SU-DHL-6 (cell line): ENCODE data around the gene SENP6.
"Not testable (repeated sequence)": the region's sequence is repeated elsewhere in the genome, so short reads cannot be mapped to it uniquely, and the experiment has no call there.

Experiments
- H2AFZ ChIP-seq: fragments of 200-600 bp; sonication (generic); 2 replicates; pipeline ENCODE4 v1.6.1; 2014; ENCODE audit warnings: low read depth, mild to moderate bottlenecking, moderate library complexity, mixed read lengths, antibody characterized with exemption, low read length; ENCODE audit not compliant: severe bottlenecking
- H3F3A ChIP-seq: fragments of 200-600 bp; shearing (Covaris generic); 2 replicates; pipeline ENCODE4 v1.6.0; 2016; ENCODE audit warnings: antibody characterized with exemption, mild to moderate bottlenecking; ENCODE audit not compliant: insufficient read depth
- H3K27ac ChIP-seq: fragments of 200-600 bp; sonication (generic); 2 replicates; pipeline ENCODE4 v1.5.1; 2016; ENCODE audit warnings: low read depth, mild to moderate bottlenecking, low read length, moderate library complexity, mixed read lengths
- H3K27me3 ChIP-seq: fragments of 200-600 bp; sonication (generic), shearing (Covaris generic); 2 replicates; pipeline ENCODE4 v1.6.0; 2014; ENCODE audit warnings: mild to moderate bottlenecking, low read length
- H3K36me3 ChIP-seq: fragments of 200-600 bp; sonication (generic); 2 replicates; pipeline ENCODE4 v1.6.1; 2014; ENCODE audit warnings: mild to moderate bottlenecking, low read length, mixed read lengths
- H3K4me2 ChIP-seq: fragments of 300-600, 200-600 bp; shearing (Covaris generic), sonication (generic); 2 replicates; pipeline ENCODE4 v1.6.0; 2014; ENCODE audit warnings: low read length, low read depth, mild to moderate bottlenecking; ENCODE audit not compliant: poor library complexity, severe bottlenecking
- H3K4me3 ChIP-seq: fragments of 200-600 bp; sonication (generic); 2 replicates; pipeline ENCODE4 v1.5.1; 2014; ENCODE audit warnings: antibody characterized with exemption, low read length, mild to moderate bottlenecking, mixed read lengths; ENCODE audit not compliant: insufficient read depth, poor library complexity, severe bottlenecking
- H3K79me2 ChIP-seq: fragments of 200-600 bp; sonication (generic); 2 replicates; pipeline ENCODE4 v1.6.1; 2014; ENCODE audit warnings: mild to moderate bottlenecking, low read length, moderate library complexity; ENCODE audit not compliant: insufficient read depth
- H3K9ac ChIP-seq: fragments of 200-600 bp; sonication (generic); 2 replicates; pipeline ENCODE4 v1.7.0; 2014; ENCODE audit warnings: mild to moderate bottlenecking, low read length
- H3K9me2 ChIP-seq: fragments of 200-600 bp; sonication (generic); replicated peaks from 2 replicates; pipeline ENCODE4 v1.6.1; 2014; ENCODE audit warnings: low read length; ENCODE audit not compliant: insufficient read depth
- H3K9me3 ChIP-seq: fragments of 200-600 bp; sonication (generic); 2 replicates; pipeline ENCODE4 v1.6.1; 2014; ENCODE audit warnings: low read length, mixed read lengths; ENCODE audit not compliant: insufficient read depth
- H4K20me1 ChIP-seq: fragments of 200-600 bp; sonication (generic); 2 replicates; pipeline ENCODE4 v1.6.1; 2014; ENCODE audit warnings: low read depth, mild to moderate bottlenecking, antibody characterized with exemption, low read length, moderate library complexity, mixed read lengths
- CTCF ChIP-seq: fragments of 200-600 bp; sonication (generic); IDR thresholded peaks from one replicate; pipeline ENCODE4 v1.5.1; 2017; ENCODE audit warnings: antibody characterized with exemption, mild to moderate bottlenecking, low read length, moderate library complexity; ENCODE audit not compliant: insufficient read depth, poor library complexity, severe bottlenecking
- EZH2phosphoT487 ChIP-seq: fragments of 200-600 bp; sonication (generic), shearing (Covaris generic); conservative IDR thresholded peaks from 2 replicates; pipeline ENCODE4 v1.6.1; 2018; ENCODE audit warnings: mild to moderate bottlenecking, antibody characterized with exemption, low read length, moderate library complexity, mixed read lengths

Gene SENP6

GRCh38 chr6:75723382-75723781 is 121.7 kb downstream of the SENP6 start:
- no peaks in the 10 kb centered on the region for H3K9me2 ChIP-seq
- no peak overlapping the region for H3K4me2 ChIP-seq
- TF ChIP-seq EZH2phosphoT487 = no peak
- TF ChIP-seq CTCF = no peak
- H2AFZ ChIP-seq = no peak overlapping the region
- H3K27ac ChIP-seq = no peak overlapping the region
- H3K9me3 ChIP-seq = no peaks in the 10 kb centered on the region
- H3K79me2 ChIP-seq = no peaks in the 10 kb centered on the region
- no peaks in the 10 kb centered on the region for H3K27me3 ChIP-seq
- H3K9ac ChIP-seq = no peak overlapping the region
- no peaks in the 10 kb centered on the region for H3K36me3 ChIP-seq
- 0 out of 2 replicates have a peak, but pooled peaks cover 5% of the 10 kb centered on the region for H3F3A ChIP-seq
- H4K20me1 ChIP-seq = no peaks in the 10 kb centered on the region
- H3K4me3 ChIP-seq = no peak overlapping the region

- no peak for TF ChIP-seq CTCF
- TF ChIP-seq EZH2phosphoT487 = no peak
- H3K9me2 ChIP-seq = no peaks in the 10 kb centered on the region
- H3K79me2 ChIP-seq = no peaks in the 10 kb centered on the region
- H3K9ac ChIP-seq = no peak overlapping the region
- H3K27ac ChIP-seq = no peak overlapping the region
- no peaks in the 10 kb centered on the region for H3K27me3 ChIP-seq
- H3K4me3 ChIP-seq = no peak overlapping the region
- H3F3A ChIP-seq = 0 out of 2 replicates have a peak, but pooled peaks cover 5% of the 10 kb centered on the region
- H3K36me3 ChIP-seq = no peaks in the 10 kb centered on the region
- no peak overlapping the region for H3K4me2 ChIP-seq
- H2AFZ ChIP-seq = no peak overlapping the region
- no peaks in the 10 kb centered on the region for H4K20me1 ChIP-seq
- H3K9me3 ChIP-seq = no peaks in the 10 kb centered on the region
Observed at GRCh38 chr6:75727206-75727605, 125.5 kb downstream of the SENP6 start.

GRCh38 chr6:75731029-75731428 is 129.3 kb downstream of the SENP6 start:
- not testable (repeated sequence) for H4K20me1 ChIP-seq, H3K4me2 ChIP-seq, H3K79me2 ChIP-seq, H3K9me2 ChIP-seq, H3K27ac ChIP-seq, H3K9me3 ChIP-seq, H3K36me3 ChIP-seq, H3F3A ChIP-seq, H3K27me3 ChIP-seq, H3K9ac ChIP-seq, H3K4me3 ChIP-seq, H2AFZ ChIP-seq

- peak overlapping the region; percentile 14 for H3K4me3 ChIP-seq
- H3K27ac ChIP-seq = no peak overlapping the region
- H3K9me2 ChIP-seq = no peaks in the 10 kb centered on the region
- H3K9me3 ChIP-seq = no peaks in the 10 kb centered on the region
- no peaks in the 10 kb centered on the region for H3K36me3 ChIP-seq
- peak overlapping the region; percentile 35 for H2AFZ ChIP-seq
- H3K4me2 ChIP-seq = peak overlapping the region; percentile 35
- no peaks in the 10 kb centered on the region for H3K79me2 ChIP-seq
- H3F3A ChIP-seq = no peaks in the 10 kb centered on the region
- no peak overlapping the region for H3K9ac ChIP-seq
- H4K20me1 ChIP-seq = no peaks in the 10 kb centered on the region
- H3K27me3 ChIP-seq = no peaks in the 10 kb centered on the region
- TF ChIP-seq CTCF = no peak
- no peak for TF ChIP-seq EZH2phosphoT487
Observed at GRCh38 chr6:75735491-75736186, 134.0 kb downstream of the SENP6 start.
